HS-5 (cell line): ENCODE measurements around the gene HNF1A.
"Not testable (repeated sequence)": the region's sequence is repeated elsewhere in the genome, so short reads cannot be mapped to it uniquely, and the experiment has no call there.

Experiments used
- DNase-seq: peaks from one replicate; pipeline ENCODE4 v3.0.0-alpha.2; 2012; ENCODE audit warnings: low read depth

Gene HNF1A

GRCh38 chr12:121011820-121012219 is 33.5 kb downstream of the HNF1A start:
- DNase-seq = no peak

- DNase-seq = no peak
Measured at GRCh38 chr12:121013715-121014114, 35.4 kb downstream of the HNF1A start.

- peak; percentile 65 for DNase-seq
Measured at GRCh38 chr12:121015825-121016766, 37.8 kb downstream of the HNF1A start, which contains the start of gene C12orf43. C12orf43 (minus strand) TSS chr12:121016487; CDS start chr12:121016474, 13 bp downstream.

- no peak for DNase-seq
Measured at GRCh38 chr12:121017966-121018491, 39.7 kb downstream of the HNF1A start.

- no peak for DNase-seq
Measured at GRCh38 chr12:121018860-121019617, 40.7 kb downstream of the HNF1A start.

- no peak for DNase-seq
Measured at GRCh38 chr12:121021754-121022153, 43.4 kb downstream of the HNF1A start.

GRCh38 chr12:121022713-121023112 is 44.4 kb downstream of the HNF1A start:
- no peak for DNase-seq

GRCh38 chr12:121023799-121024198 is 45.5 kb downstream of the HNF1A start:
- no peak for DNase-seq

- no peak for DNase-seq
Measured at GRCh38 chr12:121025442-121026226, 47.3 kb downstream of the HNF1A start.

GRCh38 chr12:121026274-121027045 is 48.1 kb downstream of the HNF1A start:
- DNase-seq = no peak

GRCh38 chr12:121030576-121031212 is 52.4 kb downstream of the HNF1A start:
- DNase-seq = no peak

GRCh38 chr12:121033625-121034349 is 55.4 kb downstream of the HNF1A start:
- peak; percentile 69 for DNase-seq

GRCh38 chr12:121034616-121035305 is 56.4 kb downstream of the HNF1A start:
- no peak for DNase-seq

GRCh38 chr12:121036810-121037326 is 58.5 kb downstream of the HNF1A start:
- peak; percentile 83 for DNase-seq

- no peak for DNase-seq
Measured at GRCh38 chr12:121038861-121039668, 60.7 kb downstream of the HNF1A start, which contains the start of gene OASL. OASL (minus strand) TSS chr12:121039246; CDS start chr12:121038971, 275 bp downstream.

GRCh38 chr12:121043067-121043466 is 64.7 kb downstream of the HNF1A start:
- DNase-seq = no peak

GRCh38 chr12:121047400-121047799 is 69.1 kb downstream of the HNF1A start:
- not testable (repeated sequence) for DNase-seq

GRCh38 chr12:121048442-121048841 is 70.1 kb downstream of the HNF1A start:
- DNase-seq = no peak
